Lung (tissue), 12 donors: ENCODE measurements around the gene TUBB3. TPM values are rescaled to one million over a fixed set of nuclear protein-coding genes. Genes with fewer than 3 reads are reported as not detected.

ENCODE experiments used
- ATAC-seq: fragments of 200-7000 bp; cut with Tn5 transposase; one replicate; pipeline ENCODE4 v1.9.1; 2020; ENCODE audit warnings: moderate number of reproducible peaks; ENCODE audit not compliant: insufficient read depth, low FRiP score
- DNase-seq, 3 donors: peaks; one replicate each; pipeline ENCODE4 v3.0.0-alpha.2; 2013 to 2017
- H3K27ac ChIP-seq, 2 donors: one replicate each; pipeline ENCODE4 v1.5.1; 2013; ENCODE audit warnings: mild to moderate bottlenecking in 2 of 2, moderate library complexity in 2 of 2, control low read depth in 1 of 2, inconsistent platforms in 1 of 2, low read depth in 1 of 2, low read length in 1 of 2
- H3K27me3 ChIP-seq, 3 donors: one replicate each; pipeline ENCODE4 v1.5.1; 2013; ENCODE audit warnings: low read length in 2 of 3; ENCODE audit not compliant: control insufficient read depth in 3 of 3, insufficient read depth in 3 of 3
- H3K36me3 ChIP-seq, 4 donors: one replicate each; pipeline ENCODE4 v1.5.1; 2013; ENCODE audit warnings: low read length in 4 of 4, mild to moderate bottlenecking in 1 of 4, moderate library complexity in 1 of 4; ENCODE audit not compliant: control insufficient read depth in 4 of 4, insufficient read depth in 4 of 4
- H3K4me1 ChIP-seq, 5 donors: one replicate each; pipeline ENCODE4 v1.5.1; 2013; ENCODE audit warnings: low read length in 5 of 5, mild to moderate bottlenecking in 2 of 5, moderate library complexity in 1 of 5; ENCODE audit not compliant: control insufficient read depth in 5 of 5, insufficient read depth in 5 of 5
- H3K4me3 ChIP-seq: one replicate; pipeline ENCODE4 v1.5.1; 2013; ENCODE audit warnings: mild to moderate bottlenecking, control low read depth, moderate library complexity
- H3K9ac ChIP-seq, 2 donors: one replicate each; pipeline ENCODE4 v1.5.1; 2013; ENCODE audit warnings: low read length in 2 of 2, control low read depth in 1 of 2; ENCODE audit not compliant: insufficient read depth in 1 of 2
- H3K9me3 ChIP-seq, 4 donors: one replicate each; pipeline ENCODE4 v1.5.1; 2013; ENCODE audit warnings: low read length in 3 of 4, mild to moderate bottlenecking in 1 of 4, moderate library complexity in 1 of 4; ENCODE audit not compliant: control insufficient read depth in 4 of 4, insufficient read depth in 3 of 4
- WGBS, 2 donors: extraction: QIAGEN DNeasy Blood & Tissue Kit; methylation state at CpG; one replicate each; pipeline ENCODE4 v1.1.7; 2013; 5-methylcytosine and 5-hydroxymethylcytosine counted together
- polyA plus RNA-seq, 2 donors: library from polyadenylated mRNA; stranded (reverse); fragments of 200-250 nt; gene quantifications; one replicate each; pipeline ENCODE4 v1.2.1, GENCODE V29; 2013
- total RNA-seq, 2 donors: library from RNA; depleted of rRNA in 1 of 2; stranded (reverse); fragments of >200 nt in 1 of 2; gene quantifications; one replicate each; pipeline ENCODE4 v1.2.1, GENCODE V29; 2014 to 2021
- TF ChIP-seq, protein P1 (sequence below): IDR thresholded peaks from 2 replicates; pipeline ENCODE4 v1.5.1; 2012; ENCODE audit warnings: mild to moderate bottlenecking; ENCODE audit errors: control extremely low read depth, extremely low read depth
- donor health status: control.
- donor health status: control.
- donor health status: Bipolar disorder and iron deficiency.
- donor health status: healthy.
- donor health status: DM: yes; HTN: yes; CAD: no.

The TUBB3 gene
- total and polyA plus RNA-seq, 4 donors, result 1.3 to 15.6 (median 8.9) TPM

DNA sequence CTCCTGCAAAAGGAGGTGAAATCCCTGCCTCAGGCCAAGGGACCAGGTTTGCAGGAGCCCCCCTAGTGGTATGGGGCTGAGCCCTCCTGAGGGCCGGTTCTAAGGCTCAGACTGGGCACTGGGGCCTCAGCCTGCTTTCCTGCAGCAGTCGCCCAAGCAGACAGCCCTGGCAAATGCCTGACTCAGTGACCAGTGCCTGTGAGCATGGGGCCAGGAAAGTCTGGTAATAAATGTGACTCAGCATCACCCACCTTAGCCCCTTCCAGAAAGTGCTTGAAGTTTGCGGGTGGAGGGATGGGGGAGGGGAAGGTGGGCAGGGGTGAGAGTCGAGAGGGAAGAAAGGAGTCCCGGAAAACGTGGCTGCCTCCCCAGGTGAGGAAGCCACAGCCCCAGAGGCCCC, 2.4 kb upstream of the TUBB3 start:
- peaks cover 0 to 32% (median 9%) of the 10 kb centered on the region in 5 donors for H3K4me1 ChIP-seq
- WGBS, 2 donors, result 34 to 40% methylated on average over 6 of the region's 6 CpGs
- H3K36me3 ChIP-seq, result no peaks in the 10 kb centered on the region

DNA sequence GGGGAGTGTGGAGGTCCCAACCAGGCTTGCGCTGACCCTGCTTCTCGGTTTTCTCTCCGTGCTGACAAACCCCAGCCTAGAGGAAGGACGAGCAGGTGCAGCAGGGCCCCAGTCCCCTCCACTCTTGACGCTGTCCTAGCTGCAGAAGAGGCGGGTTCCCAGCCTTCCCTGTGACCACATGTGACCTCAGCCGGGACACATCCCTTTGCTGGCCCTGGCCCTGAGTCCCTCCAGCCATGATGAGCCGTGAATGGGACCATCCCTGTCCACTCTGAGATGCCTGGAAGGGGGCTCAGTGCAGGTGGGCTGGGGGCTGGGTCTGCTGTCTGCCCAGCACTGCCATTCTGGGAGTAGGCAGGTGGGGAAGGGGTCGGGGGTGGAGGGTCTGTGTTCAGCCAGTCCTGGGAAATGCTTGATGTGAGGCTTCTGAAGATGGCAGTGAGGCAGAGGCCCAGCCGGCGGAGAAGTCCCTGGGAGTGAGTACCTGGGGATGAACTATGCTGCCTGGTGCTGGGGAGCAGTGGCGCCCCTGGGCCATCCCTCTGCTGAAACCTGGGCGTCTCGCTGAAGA, 1.9 kb upstream of the TUBB3 start:
- ATAC-seq (no peak), DNase-seq (no peak)
- Histone ChIP-seq H3K27me3 (peaks cover 4 to 24% (median 21%) of the 10 kb centered on the region in 3 donors), H3K9ac (no peak overlapping the region), H3K36me3 (no peaks in the 10 kb centered on the region), H3K9me3 (peaks cover 0 to 2% (median 0%) of the 10 kb centered on the region in 4 donors), H3K27ac (peak overlapping the region in 1 of 2 donors; percentile 0), H3K4me3 (no peak overlapping the region), H3K4me1 (peaks cover 0 to 35% (median 9%) of the 10 kb centered on the region in 5 donors)
- TF ChIP-seq, protein P1, sequence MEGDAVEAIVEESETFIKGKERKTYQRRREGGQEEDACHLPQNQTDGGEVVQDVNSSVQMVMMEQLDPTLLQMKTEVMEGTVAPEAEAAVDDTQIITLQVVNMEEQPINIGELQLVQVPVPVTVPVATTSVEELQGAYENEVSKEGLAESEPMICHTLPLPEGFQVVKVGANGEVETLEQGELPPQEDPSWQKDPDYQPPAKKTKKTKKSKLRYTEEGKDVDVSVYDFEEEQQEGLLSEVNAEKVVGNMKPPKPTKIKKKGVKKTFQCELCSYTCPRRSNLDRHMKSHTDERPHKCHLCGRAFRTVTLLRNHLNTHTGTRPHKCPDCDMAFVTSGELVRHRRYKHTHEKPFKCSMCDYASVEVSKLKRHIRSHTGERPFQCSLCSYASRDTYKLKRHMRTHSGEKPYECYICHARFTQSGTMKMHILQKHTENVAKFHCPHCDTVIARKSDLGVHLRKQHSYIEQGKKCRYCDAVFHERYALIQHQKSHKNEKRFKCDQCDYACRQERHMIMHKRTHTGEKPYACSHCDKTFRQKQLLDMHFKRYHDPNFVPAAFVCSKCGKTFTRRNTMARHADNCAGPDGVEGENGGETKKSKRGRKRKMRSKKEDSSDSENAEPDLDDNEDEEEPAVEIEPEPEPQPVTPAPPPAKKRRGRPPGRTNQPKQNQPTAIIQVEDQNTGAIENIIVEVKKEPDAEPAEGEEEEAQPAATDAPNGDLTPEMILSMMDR, result no peak
- WGBS, 2 donors, result 32 to 42% methylated on average over 14 of the region's 14 CpGs

More for the DNA sequence above, 2.4 kb upstream of the TUBB3 start:
- DNase-seq (no peak), ATAC-seq (no peak)
- H3K9me3 ChIP-seq, result peaks cover 0 to 2% (median 0%) of the 10 kb centered on the region in 4 donors
- H3K9ac ChIP-seq, result no peak overlapping the region
- TF ChIP-seq, protein P1, result no peak
- peaks cover 4 to 24% (median 21%) of the 10 kb centered on the region in 3 donors for H3K27me3 ChIP-seq
- no peak overlapping the region for H3K27ac ChIP-seq
- H3K4me3 ChIP-seq, result no peak overlapping the region

DNA sequence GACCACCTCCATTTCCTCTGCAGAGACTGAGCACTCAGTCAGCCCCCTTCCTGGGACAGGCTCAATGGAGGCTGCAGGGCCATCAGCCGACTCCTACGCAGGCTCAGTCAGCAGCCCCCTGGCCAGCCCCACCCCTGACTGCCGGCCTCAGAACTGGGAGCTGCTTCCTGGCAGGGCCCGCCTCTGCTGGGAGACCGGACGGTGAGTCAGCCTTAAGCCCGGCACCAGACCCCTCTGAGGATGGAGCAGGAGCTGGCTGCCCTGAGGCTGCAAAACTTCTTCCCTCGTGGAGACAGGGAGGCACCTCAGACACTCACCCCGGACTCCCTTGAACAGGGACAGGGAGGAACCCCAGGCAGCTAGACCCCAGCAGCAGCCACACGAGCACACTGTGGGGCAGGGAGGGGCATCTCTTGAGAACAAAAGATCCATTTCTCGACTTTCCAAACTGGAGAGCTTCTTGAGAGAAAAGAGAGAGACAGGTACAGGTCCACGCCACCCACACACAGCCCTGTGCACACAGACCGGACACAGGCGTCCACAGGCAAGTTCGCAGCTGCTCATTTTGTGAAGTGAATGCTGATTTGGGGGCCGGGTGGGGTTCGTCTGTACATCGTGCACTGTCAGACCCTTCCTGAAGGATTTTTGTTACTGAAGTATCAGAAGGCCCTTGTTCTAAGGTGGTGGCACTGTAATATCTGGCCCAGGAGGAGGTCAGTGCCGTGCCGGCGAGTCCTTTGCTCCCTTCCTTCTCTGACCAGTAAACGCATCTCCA, 1.3 kb upstream of the TUBB3 start:
- WGBS, 2 donors, result 6% methylated on average over 22 of the region's 22 CpGs
- H3K36me3 ChIP-seq, result no peaks in the 10 kb centered on the region
- no peak overlapping the region for H3K4me3 ChIP-seq
- H3K9ac ChIP-seq, result no peak overlapping the region
- DNase-seq, result peak; percentile 60
- H3K4me1 ChIP-seq, result peaks cover 0 to 37% (median 9%) of the 10 kb centered on the region in 5 donors
- H3K27me3 ChIP-seq, result peaks cover 4 to 24% (median 21%) of the 10 kb centered on the region in 3 donors
- TF ChIP-seq, protein P1, result no peak
- peaks cover 0 to 2% (median 0%) of the 10 kb centered on the region in 4 donors for H3K9me3 ChIP-seq
- H3K27ac ChIP-seq, result peak overlapping the region; percentile 63 to 95
- ATAC-seq, result peak; percentile 54
